ENCODE measurements around the gene LST1. TPM values are rescaled to one million over a fixed set of nuclear protein-coding genes. Genes with fewer than 3 reads are reported as not detected.
A peak's percentile ranks its signal among the peaks of the same experiment; 100 is the strongest.

LST1 gene
- total RNA-seq, 1 donor from 2014 or later, result 127 TPM

DNA sequence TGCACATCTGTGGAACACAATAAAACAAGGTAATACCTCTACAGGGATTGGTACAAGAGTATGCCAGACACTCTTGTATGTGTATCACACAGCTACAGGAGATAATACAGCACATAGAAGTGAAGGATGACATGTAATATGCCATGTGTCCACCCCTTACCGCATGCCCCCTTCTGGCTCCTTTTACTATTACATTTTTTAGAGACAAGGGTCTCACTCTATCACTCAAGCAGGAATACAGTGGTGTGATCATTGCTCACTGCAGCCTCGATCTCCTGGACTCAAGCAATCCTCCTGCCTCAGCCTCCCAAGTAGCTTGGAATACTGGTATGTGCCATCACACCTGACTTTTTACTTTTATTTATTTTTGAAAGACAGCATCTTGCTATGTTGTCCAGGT is 10.9 kb downstream of the LST1 start:
- DNase-seq (no peak), ATAC-seq (peak; percentile 67 to 71)
- H3K27me3 ChIP-seq (ENCODE audit: low read depth), result no peaks in the 10 kb centered on the region
- no peak overlapping the region for H3K27ac ChIP-seq
- H3K9me3 ChIP-seq, result no peaks in the 10 kb centered on the region
- no peak overlapping the region for H3K4me3 ChIP-seq
- intact Hi-C loops (cut with DNase I), result loop anchor here (10.0 kb wide), 1 partner anchor 52 kb away; the partner anchor contains the start of genes ATP6V1G2, DDX39B and NFKBIL1
- H3K4me1 ChIP-seq, result no peaks in the 10 kb centered on the region
- H3K36me3 ChIP-seq, result no peaks in the 10 kb centered on the region
- TF ChIP-seq, protein P1, sequence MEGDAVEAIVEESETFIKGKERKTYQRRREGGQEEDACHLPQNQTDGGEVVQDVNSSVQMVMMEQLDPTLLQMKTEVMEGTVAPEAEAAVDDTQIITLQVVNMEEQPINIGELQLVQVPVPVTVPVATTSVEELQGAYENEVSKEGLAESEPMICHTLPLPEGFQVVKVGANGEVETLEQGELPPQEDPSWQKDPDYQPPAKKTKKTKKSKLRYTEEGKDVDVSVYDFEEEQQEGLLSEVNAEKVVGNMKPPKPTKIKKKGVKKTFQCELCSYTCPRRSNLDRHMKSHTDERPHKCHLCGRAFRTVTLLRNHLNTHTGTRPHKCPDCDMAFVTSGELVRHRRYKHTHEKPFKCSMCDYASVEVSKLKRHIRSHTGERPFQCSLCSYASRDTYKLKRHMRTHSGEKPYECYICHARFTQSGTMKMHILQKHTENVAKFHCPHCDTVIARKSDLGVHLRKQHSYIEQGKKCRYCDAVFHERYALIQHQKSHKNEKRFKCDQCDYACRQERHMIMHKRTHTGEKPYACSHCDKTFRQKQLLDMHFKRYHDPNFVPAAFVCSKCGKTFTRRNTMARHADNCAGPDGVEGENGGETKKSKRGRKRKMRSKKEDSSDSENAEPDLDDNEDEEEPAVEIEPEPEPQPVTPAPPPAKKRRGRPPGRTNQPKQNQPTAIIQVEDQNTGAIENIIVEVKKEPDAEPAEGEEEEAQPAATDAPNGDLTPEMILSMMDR (IDR thresholded peaks at IDR 0.05), result peak; percentile 44

DNA sequence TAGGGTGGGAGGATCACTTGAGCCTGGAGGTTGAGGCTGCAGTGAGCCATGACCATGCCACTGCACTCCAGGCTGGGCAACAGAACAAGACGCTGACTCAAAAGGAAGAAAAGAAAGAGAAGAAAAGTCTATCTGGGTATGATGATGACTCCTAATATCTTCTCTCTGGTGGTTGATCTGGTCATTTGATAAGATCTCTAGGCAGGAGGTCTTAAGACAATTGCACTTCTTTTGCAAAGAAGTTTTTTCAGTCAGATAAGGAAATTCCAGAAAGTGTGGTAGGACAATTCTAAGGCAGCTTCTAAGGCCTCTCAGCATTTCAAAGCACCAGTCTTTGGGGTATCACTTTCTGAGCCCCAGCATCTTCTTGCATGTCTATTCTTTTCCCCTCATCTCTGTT is 21.2 kb downstream of the LST1 start:
- no peaks in the 10 kb centered on the region for H3K27me3 ChIP-seq (ENCODE audit: low read depth)
- H3K4me3 ChIP-seq, result no peak overlapping the region
- no peak overlapping the region for H3K27ac ChIP-seq
- TF ChIP-seq, protein P1 (IDR thresholded peaks at IDR 0.05), result no peak
- intact Hi-C loops (cut with DNase I), result no loop called here
- no peaks in the 10 kb centered on the region for H3K36me3 ChIP-seq
- DNase-seq (no peak), ATAC-seq (no peak)
- no peaks in the 10 kb centered on the region for H3K9me3 ChIP-seq
- H3K4me1 ChIP-seq, result no peaks in the 10 kb centered on the region

DNA sequence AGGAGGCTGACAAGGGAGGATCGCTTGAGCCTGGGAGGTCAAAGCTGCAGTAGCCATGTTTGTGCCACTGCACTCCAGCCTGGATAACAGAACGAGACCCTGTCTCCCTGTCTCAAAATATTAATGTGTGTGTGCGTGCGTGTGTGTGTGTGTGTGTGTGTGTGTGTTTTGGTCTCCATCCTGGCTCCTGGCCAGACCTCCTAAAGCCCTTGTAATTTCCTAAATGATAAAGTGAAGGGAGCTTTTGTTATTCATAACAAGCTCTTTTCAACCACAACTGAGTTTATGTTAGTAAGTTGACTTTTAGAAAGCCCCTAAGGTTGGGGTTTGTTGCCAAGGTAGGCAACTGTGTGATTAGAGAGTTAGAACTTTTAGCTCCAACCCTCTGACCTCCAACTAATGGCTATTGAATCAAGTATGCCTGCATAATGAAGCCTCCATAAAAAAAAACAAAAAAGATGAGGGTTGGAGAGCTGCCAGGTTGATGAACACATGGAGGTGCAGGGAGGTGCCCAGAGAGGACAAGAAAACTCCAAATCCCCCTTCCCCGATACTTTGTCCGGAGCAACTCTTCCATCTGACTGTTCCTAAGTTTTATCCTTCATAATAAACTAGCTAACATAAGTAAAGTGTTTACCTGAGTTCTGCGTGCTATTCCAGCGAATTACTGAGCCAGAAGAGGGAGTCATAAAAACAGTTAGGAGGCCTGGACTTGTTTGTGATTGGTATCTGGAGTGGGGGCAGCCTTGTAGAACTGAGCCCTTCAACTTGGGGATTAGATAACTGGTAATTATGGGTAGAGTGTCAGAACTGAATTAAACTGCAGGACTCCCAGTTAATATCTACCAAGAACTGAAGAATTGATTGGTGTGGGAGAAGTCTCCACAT is 23.7 kb downstream of the LST1 start:
- Histone ChIP-seq H3K27ac (no peak overlapping the region), H3K4me1 (peaks cover 5% of the 10 kb centered on the region), H3K4me3 (no peak overlapping the region), H3K27me3 (ENCODE audit: low read depth) (no peaks in the 10 kb centered on the region), H3K36me3 (no peaks in the 10 kb centered on the region), H3K9me3 (no peaks in the 10 kb centered on the region)
- intact Hi-C loops (cut with DNase I), result no loop called here
- TF ChIP-seq, protein P1 (IDR thresholded peaks at IDR 0.05), result no peak
- DNase-seq, result no peak
- no peak for ATAC-seq

DNA sequence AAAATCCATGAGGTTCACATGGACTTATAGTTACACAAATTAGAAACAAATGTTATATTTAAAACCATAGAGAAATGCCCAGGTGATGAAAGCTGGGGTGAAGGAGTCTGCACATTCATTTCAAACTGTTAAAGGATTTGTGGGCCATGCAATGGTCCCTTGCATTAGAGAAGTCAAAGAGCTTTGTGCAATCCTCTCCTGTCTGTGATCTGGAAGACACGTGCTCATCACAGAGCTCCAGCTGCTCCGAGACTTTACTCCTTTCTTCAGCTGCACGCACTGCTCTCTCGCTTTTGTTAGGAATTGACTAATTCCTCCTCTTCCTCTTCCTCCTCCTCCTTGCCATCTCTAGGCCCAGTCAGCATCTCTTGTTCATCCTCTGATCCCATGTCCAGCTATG is 24.9 kb downstream of the LST1 start:
- no peaks in the 10 kb centered on the region for H3K9me3 ChIP-seq
- peaks cover 5% of the 10 kb centered on the region for H3K4me1 ChIP-seq
- no peak overlapping the region for H3K4me3 ChIP-seq
- intact Hi-C loops (cut with DNase I), result no loop called here
- no peaks in the 10 kb centered on the region for H3K36me3 ChIP-seq
- H3K27me3 ChIP-seq (ENCODE audit: low read depth), result no peaks in the 10 kb centered on the region
- TF ChIP-seq, protein P1 (IDR thresholded peaks at IDR 0.05), result no peak
- ATAC-seq, result no peak
- H3K27ac ChIP-seq, result no peak overlapping the region
- DNase-seq, result no peak

DNA sequence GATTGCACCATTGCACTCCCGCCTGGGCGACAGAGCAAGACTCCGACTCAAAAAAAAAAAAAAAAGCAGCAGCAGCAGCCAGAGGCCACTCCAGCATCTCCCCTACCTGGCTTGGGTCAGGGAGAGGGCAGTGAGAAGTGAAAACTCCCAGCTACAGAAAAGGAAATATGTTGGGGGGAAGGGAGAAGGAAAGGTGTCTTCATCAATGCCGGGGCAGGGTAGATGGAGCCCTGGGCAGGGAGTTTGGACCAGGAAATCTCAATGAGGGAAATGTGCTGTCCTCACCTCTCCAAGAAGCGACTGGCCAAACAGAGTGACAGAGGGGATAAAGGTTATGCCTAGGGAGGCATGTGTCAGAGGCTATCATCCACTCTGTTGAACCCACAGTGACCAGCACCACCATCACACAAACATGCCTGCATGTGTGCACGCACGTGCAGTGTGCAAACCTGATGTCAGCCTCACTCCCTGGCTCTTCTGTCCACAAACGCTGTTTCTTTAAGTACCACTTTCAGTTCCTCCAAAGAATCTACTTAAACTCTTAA is 28.1 kb downstream of the LST1 start:
- TF ChIP-seq, protein P1 (IDR thresholded peaks at IDR 0.05), result no peak
- no peaks in the 10 kb centered on the region for H3K27me3 ChIP-seq (ENCODE audit: low read depth)
- H3K27ac ChIP-seq, result peak overlapping the region; percentile 56
- peak; percentile 68 for DNase-seq
- intact Hi-C loops (cut with DNase I), result no loop called here
- no peaks in the 10 kb centered on the region for H3K36me3 ChIP-seq
- peak; percentile 66 to 79 for ATAC-seq
- H3K4me3 ChIP-seq, result peak overlapping the region; percentile 42
- H3K9me3 ChIP-seq, result no peaks in the 10 kb centered on the region
- H3K4me1 ChIP-seq, result peaks cover 5% of the 10 kb centered on the region

Measured in lower lobe of right lung (tissue), 2 donors.